Esophagus squamous epithelium (tissue), 4 donors: ENCODE measurements around the gene SMNDC1.

ENCODE experiments used
- CTCF ChIP-seq, 6 experiments: fragments of 450-650 bp in 4 of 6; fragments of 200-600 bp in 2 of 6; sonication (generic) in 2 of 6; IDR thresholded peaks; one replicate each; pipeline ENCODE4 v1.5.1; 2016 to 2019; ENCODE audit warnings: antibody characterized with exemption in 6 of 6, mild to moderate bottlenecking in 4 of 6, moderate library complexity in 4 of 6
- POLR2A ChIP-seq, 4 donors: fragments of 450-650 bp; IDR thresholded peaks; one replicate each; pipeline ENCODE4 v1.6.1; 2017; ENCODE audit warnings: antibody characterized with exemption in 4 of 4, mild to moderate bottlenecking in 4 of 4, moderate library complexity in 3 of 4

DNA sequence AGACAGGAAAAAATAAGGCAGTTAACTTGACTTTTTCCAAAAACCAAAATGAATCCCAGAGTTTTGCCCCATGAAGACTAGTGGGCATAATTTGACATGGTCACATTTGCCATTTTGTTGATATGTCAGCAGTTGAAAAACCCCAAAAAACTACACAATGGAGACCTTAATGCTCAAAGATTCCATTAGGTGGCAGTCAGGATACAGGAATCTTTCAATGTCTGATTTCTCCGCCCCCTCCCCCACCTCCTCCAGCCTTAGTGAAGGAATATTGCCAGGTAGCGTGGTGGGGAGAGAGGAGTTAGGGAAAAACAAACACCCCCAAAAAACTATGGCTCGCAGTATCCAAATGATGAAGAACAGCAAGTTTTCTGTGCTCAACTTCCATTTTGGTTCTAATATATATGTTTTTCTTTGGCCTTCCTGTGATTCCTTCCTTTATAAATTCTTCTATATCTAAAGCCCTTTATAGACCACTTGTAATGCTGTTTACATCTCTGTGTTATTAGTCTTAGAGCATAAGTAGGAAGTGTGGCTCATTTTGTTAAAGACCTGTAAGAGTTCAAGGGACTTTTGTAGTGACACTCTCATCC, 6.7 kb upstream of the SMNDC1 start:
- peak; percentile 44 to 78 (median 62) for TF ChIP-seq CTCF (IDR thresholded peaks at IDR 0.05)
- no peak for TF ChIP-seq POLR2A (IDR thresholded peaks at IDR 0.05)
